Raji (cell line): ENCODE results near the gene KLHL26.

Source experiments
- POLR2A ChIP-seq: IDR thresholded peaks from 2 replicates; pipeline ENCODE4 v1.6.1; 2011; ENCODE audit warnings: low read depth, low read length, control low read depth; ENCODE audit not compliant: insufficient read depth

The KLHL26 gene

GRCh38 chr19:18660051-18660910 lies 23.5 kb downstream of the KLHL26 start:
- TF ChIP-seq POLR2A: no peak

GRCh38 chr19:18660939-18661670 lies 24.3 kb downstream of the KLHL26 start:
- TF ChIP-seq POLR2A: no peak

GRCh38 chr19:18662972-18663732 lies 26.3 kb downstream of the KLHL26 start:
- TF ChIP-seq POLR2A: no peak

GRCh38 chr19:18663940-18664530 lies 27.2 kb downstream of the KLHL26 start:
- no peak for TF ChIP-seq POLR2A

- TF ChIP-seq POLR2A: no peak
These were observed 29.0 kb downstream of the KLHL26 start for GRCh38 chr19:18665771-18666202.

GRCh38 chr19:18666317-18666716 lies 29.5 kb downstream of the KLHL26 start:
- TF ChIP-seq POLR2A: no peak

GRCh38 chr19:18666784-18667183 lies 30.0 kb downstream of the KLHL26 start:
- TF ChIP-seq POLR2A: no peak

GRCh38 chr19:18667531-18668251 lies 30.9 kb downstream of the KLHL26 start:
- TF ChIP-seq POLR2A: no peak

- no peak for TF ChIP-seq POLR2A
These were observed 31.4 kb downstream of the KLHL26 start for GRCh38 chr19:18668252-18668631.

GRCh38 chr19:18668744-18669523 lies 32.1 kb downstream of the KLHL26 start:
- TF ChIP-seq POLR2A: no peak

GRCh38 chr19:18669524-18669817 lies 32.6 kb downstream of the KLHL26 start:
- TF ChIP-seq POLR2A: no peak

GRCh38 chr19:18669883-18670282 lies 33.1 kb downstream of the KLHL26 start:
- TF ChIP-seq POLR2A: no peak

GRCh38 chr19:18670312-18670711 lies 33.5 kb downstream of the KLHL26 start:
- TF ChIP-seq POLR2A: no peak
